SU-DHL-6 (cell line): ENCODE results near the gene MTFR1L.

Experiments used
- H2AFZ ChIP-seq: fragments of 200-600 bp; sonication (generic); 2 replicates; pipeline ENCODE4 v1.6.1; 2014; ENCODE audit warnings: low read depth, mild to moderate bottlenecking, moderate library complexity, mixed read lengths, antibody characterized with exemption, low read length; ENCODE audit not compliant: severe bottlenecking
- H3F3A ChIP-seq: fragments of 200-600 bp; shearing (Covaris generic); 2 replicates; pipeline ENCODE4 v1.6.0; 2016; ENCODE audit warnings: antibody characterized with exemption, mild to moderate bottlenecking; ENCODE audit not compliant: insufficient read depth
- H3K27ac ChIP-seq: fragments of 200-600 bp; sonication (generic); 2 replicates; pipeline ENCODE4 v1.5.1; 2016; ENCODE audit warnings: low read depth, mild to moderate bottlenecking, low read length, moderate library complexity, mixed read lengths
- H3K27me3 ChIP-seq: fragments of 200-600 bp; sonication (generic), shearing (Covaris generic); 2 replicates; pipeline ENCODE4 v1.6.0; 2014; ENCODE audit warnings: mild to moderate bottlenecking, low read length
- H3K36me3 ChIP-seq: fragments of 200-600 bp; sonication (generic); 2 replicates; pipeline ENCODE4 v1.6.1; 2014; ENCODE audit warnings: mild to moderate bottlenecking, low read length, mixed read lengths
- H3K4me2 ChIP-seq: fragments of 300-600, 200-600 bp; shearing (Covaris generic), sonication (generic); 2 replicates; pipeline ENCODE4 v1.6.0; 2014; ENCODE audit warnings: low read length, low read depth, mild to moderate bottlenecking; ENCODE audit not compliant: poor library complexity, severe bottlenecking
- H3K4me3 ChIP-seq: fragments of 200-600 bp; sonication (generic); 2 replicates; pipeline ENCODE4 v1.5.1; 2014; ENCODE audit warnings: antibody characterized with exemption, low read length, mild to moderate bottlenecking, mixed read lengths; ENCODE audit not compliant: insufficient read depth, poor library complexity, severe bottlenecking
- H3K79me2 ChIP-seq: fragments of 200-600 bp; sonication (generic); 2 replicates; pipeline ENCODE4 v1.6.1; 2014; ENCODE audit warnings: mild to moderate bottlenecking, low read length, moderate library complexity; ENCODE audit not compliant: insufficient read depth
- H3K9ac ChIP-seq: fragments of 200-600 bp; sonication (generic); 2 replicates; pipeline ENCODE4 v1.7.0; 2014; ENCODE audit warnings: mild to moderate bottlenecking, low read length
- H3K9me2 ChIP-seq: fragments of 200-600 bp; sonication (generic); replicated peaks from 2 replicates; pipeline ENCODE4 v1.6.1; 2014; ENCODE audit warnings: low read length; ENCODE audit not compliant: insufficient read depth
- H3K9me3 ChIP-seq: fragments of 200-600 bp; sonication (generic); 2 replicates; pipeline ENCODE4 v1.6.1; 2014; ENCODE audit warnings: low read length, mixed read lengths; ENCODE audit not compliant: insufficient read depth
- H4K20me1 ChIP-seq: fragments of 200-600 bp; sonication (generic); 2 replicates; pipeline ENCODE4 v1.6.1; 2014; ENCODE audit warnings: low read depth, mild to moderate bottlenecking, antibody characterized with exemption, low read length, moderate library complexity, mixed read lengths
- CTCF ChIP-seq: fragments of 200-600 bp; sonication (generic); IDR thresholded peaks from one replicate; pipeline ENCODE4 v1.5.1; 2017; ENCODE audit warnings: antibody characterized with exemption, mild to moderate bottlenecking, low read length, moderate library complexity; ENCODE audit not compliant: insufficient read depth, poor library complexity, severe bottlenecking
- EZH2phosphoT487 ChIP-seq: fragments of 200-600 bp; sonication (generic), shearing (Covaris generic); conservative IDR thresholded peaks from 2 replicates; pipeline ENCODE4 v1.6.1; 2018; ENCODE audit warnings: mild to moderate bottlenecking, antibody characterized with exemption, low read length, moderate library complexity, mixed read lengths

MTFR1L gene

GRCh38 chr1:25786887-25787759, 32.6 kb upstream of the MTFR1L start:
- no peaks in the 10 kb centered on the region for H3K9me3 ChIP-seq
- no peak overlapping the region for H2AFZ ChIP-seq
- no peak overlapping the region for H3K27ac ChIP-seq
- H3K4me2 ChIP-seq = no peak overlapping the region
- H3K9me2 ChIP-seq = no peaks in the 10 kb centered on the region
- no peaks in the 10 kb centered on the region for H4K20me1 ChIP-seq
- TF ChIP-seq EZH2phosphoT487 (no peak), CTCF (no peak)
- H3K4me3 ChIP-seq = no peak overlapping the region
- no peaks in the 10 kb centered on the region for H3F3A ChIP-seq
- H3K36me3 ChIP-seq = no peaks in the 10 kb centered on the region
- H3K27me3 ChIP-seq = no peaks in the 10 kb centered on the region
- no peak overlapping the region for H3K9ac ChIP-seq
- H3K79me2 ChIP-seq = no peaks in the 10 kb centered on the region

GRCh38 chr1:25787760-25788166, 32.0 kb upstream of the MTFR1L start:
- H3K4me2 ChIP-seq = no peak overlapping the region
- H3K9ac ChIP-seq = no peak overlapping the region
- no peaks in the 10 kb centered on the region for H3F3A ChIP-seq
- no peak overlapping the region for H2AFZ ChIP-seq
- no peaks in the 10 kb centered on the region for H3K36me3 ChIP-seq
- no peaks in the 10 kb centered on the region for H3K79me2 ChIP-seq
- no peaks in the 10 kb centered on the region for H4K20me1 ChIP-seq
- H3K4me3 ChIP-seq = no peak overlapping the region
- TF ChIP-seq EZH2phosphoT487 (no peak), CTCF (no peak)
- H3K9me3 ChIP-seq = no peaks in the 10 kb centered on the region
- no peaks in the 10 kb centered on the region for H3K27me3 ChIP-seq
- no peaks in the 10 kb centered on the region for H3K9me2 ChIP-seq
- H3K27ac ChIP-seq = no peak overlapping the region

- H3K9me3 ChIP-seq = no peaks in the 10 kb centered on the region
- no peaks in the 10 kb centered on the region for H3K36me3 ChIP-seq
- H3K27ac ChIP-seq = no peak overlapping the region
- no peak overlapping the region for H3K4me2 ChIP-seq
- H3K9me2 ChIP-seq = no peaks in the 10 kb centered on the region
- H3K9ac ChIP-seq = no peak overlapping the region
- TF ChIP-seq EZH2phosphoT487 (no peak), CTCF (no peak)
- no peak overlapping the region for H3K4me3 ChIP-seq
- no peaks in the 10 kb centered on the region for H3K27me3 ChIP-seq
- no peaks in the 10 kb centered on the region for H3K79me2 ChIP-seq
- no peak overlapping the region for H2AFZ ChIP-seq
- H4K20me1 ChIP-seq = no peaks in the 10 kb centered on the region
- H3F3A ChIP-seq = no peaks in the 10 kb centered on the region
These were observed 29.3 kb upstream of the MTFR1L start for GRCh38 chr1:25790472-25790871.
